ENCODE measurements around the gene ADAMTS17. TPM values are rescaled to one million over a fixed set of nuclear protein-coding genes. Genes with fewer than 3 reads are reported as not detected.

Gene ADAMTS17
- total RNA-seq, 1 experiment from 2014 or later: 1.8 TPM

DNA sequence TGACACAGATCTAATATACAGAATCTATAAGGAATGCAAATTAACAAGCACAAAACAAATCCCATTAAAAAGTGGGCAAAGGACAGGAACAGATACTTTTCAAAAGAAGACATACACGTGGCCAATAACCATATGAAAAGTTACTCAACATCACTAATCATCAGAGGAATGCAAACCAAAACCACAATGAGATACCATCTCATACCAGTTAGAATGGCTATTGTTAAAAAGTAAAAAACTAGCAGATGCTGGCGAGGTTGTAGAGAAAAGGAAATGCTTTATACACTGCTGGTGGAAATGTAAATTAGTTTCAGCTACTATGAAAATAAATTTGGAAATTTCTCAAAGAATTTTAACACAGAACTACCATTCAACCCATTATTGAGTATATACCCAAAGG is 50.7 kb downstream of the ADAMTS17 start:
- no peak overlapping the region for H3K27ac Mint-ChIP-seq
- DNase-seq (ENCODE audit: low spot score) (no peak), ATAC-seq (no peak)
- H3K27me3 Mint-ChIP-seq (ENCODE audit: low read depth): no peaks in the 10 kb centered on the region
- no peaks in the 10 kb centered on the region for H3K4me1 Mint-ChIP-seq
- POLR2A ChIA-PET: no interaction called here
- H3K9me3 Mint-ChIP-seq: peaks cover 38% of the 10 kb centered on the region
- H3K36me3 Mint-ChIP-seq: peaks cover 9% of the 10 kb centered on the region; the same call in 1 of the 2 replicates
- TF ChIP-seq ZNF671 (CRISPR knock-in tag; IDR thresholded peaks at IDR 0.05): no peak
- CTCF ChIA-PET: no interaction called here
- H3K4me3 Mint-ChIP-seq: no peak overlapping the region

GRCh38 chr15:100285641-100286295 is 56.0 kb downstream of the ADAMTS17 start:
- TF ChIP-seq KAT7 (CRISPR knock-in tag; IDR thresholded peaks at IDR 0.05; ENCODE audit: borderline replicate concordance): no peak
- no peak for TF ChIP-seq NFE2L1 (CRISPR knock-in tag; IDR thresholded peaks at IDR 0.05)
- no peak for TF ChIP-seq ZNF396 (CRISPR knock-in tag; IDR thresholded peaks at IDR 0.05; ENCODE audit: borderline replicate concordance)
- TF ChIP-seq GTF2I (CRISPR knock-in tag; conservative IDR thresholded peaks at IDR 0.05): no peak
- TF ChIP-seq, protein P1, sequence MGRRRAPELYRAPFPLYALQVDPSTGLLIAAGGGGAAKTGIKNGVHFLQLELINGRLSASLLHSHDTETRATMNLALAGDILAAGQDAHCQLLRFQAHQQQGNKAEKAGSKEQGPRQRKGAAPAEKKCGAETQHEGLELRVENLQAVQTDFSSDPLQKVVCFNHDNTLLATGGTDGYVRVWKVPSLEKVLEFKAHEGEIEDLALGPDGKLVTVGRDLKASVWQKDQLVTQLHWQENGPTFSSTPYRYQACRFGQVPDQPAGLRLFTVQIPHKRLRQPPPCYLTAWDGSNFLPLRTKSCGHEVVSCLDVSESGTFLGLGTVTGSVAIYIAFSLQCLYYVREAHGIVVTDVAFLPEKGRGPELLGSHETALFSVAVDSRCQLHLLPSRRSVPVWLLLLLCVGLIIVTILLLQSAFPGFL (CRISPR knock-in tag; IDR thresholded peaks at IDR 0.05; ENCODE audit: borderline replicate concordance): no peak
- TF ChIP-seq, protein P2, sequence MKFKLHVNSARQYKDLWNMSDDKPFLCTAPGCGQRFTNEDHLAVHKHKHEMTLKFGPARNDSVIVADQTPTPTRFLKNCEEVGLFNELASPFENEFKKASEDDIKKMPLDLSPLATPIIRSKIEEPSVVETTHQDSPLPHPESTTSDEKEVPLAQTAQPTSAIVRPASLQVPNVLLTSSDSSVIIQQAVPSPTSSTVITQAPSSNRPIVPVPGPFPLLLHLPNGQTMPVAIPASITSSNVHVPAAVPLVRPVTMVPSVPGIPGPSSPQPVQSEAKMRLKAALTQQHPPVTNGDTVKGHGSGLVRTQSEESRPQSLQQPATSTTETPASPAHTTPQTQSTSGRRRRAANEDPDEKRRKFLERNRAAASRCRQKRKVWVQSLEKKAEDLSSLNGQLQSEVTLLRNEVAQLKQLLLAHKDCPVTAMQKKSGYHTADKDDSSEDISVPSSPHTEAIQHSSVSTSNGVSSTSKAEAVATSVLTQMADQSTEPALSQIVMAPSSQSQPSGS (CRISPR knock-in tag; IDR thresholded peaks at IDR 0.05; ENCODE audit: borderline replicate concordance, low read depth): no peak
- no peak for TF ChIP-seq SMAD4 (CRISPR knock-in tag; IDR thresholded peaks at IDR 0.05)
- TF ChIP-seq ZNF532 (CRISPR knock-in tag; IDR thresholded peaks at IDR 0.05; ENCODE audit: borderline replicate concordance): no peak
- TF ChIP-seq SP1 (CRISPR knock-in tag; conservative IDR thresholded peaks at IDR 0.05): no peak
- TF ChIP-seq ZNF138 (CRISPR knock-in tag; conservative IDR thresholded peaks at IDR 0.05): no peak
- no peak for TF ChIP-seq ZNF219 (CRISPR knock-in tag; IDR thresholded peaks at IDR 0.05; ENCODE audit: borderline replicate concordance)
- TF ChIP-seq CBFB (CRISPR knock-in tag; IDR thresholded peaks at IDR 0.05; ENCODE audit: low read depth): no peak
- TF ChIP-seq ATF6 (CRISPR knock-in tag; IDR thresholded peaks at IDR 0.05): no peak
- TF ChIP-seq, protein P3, sequence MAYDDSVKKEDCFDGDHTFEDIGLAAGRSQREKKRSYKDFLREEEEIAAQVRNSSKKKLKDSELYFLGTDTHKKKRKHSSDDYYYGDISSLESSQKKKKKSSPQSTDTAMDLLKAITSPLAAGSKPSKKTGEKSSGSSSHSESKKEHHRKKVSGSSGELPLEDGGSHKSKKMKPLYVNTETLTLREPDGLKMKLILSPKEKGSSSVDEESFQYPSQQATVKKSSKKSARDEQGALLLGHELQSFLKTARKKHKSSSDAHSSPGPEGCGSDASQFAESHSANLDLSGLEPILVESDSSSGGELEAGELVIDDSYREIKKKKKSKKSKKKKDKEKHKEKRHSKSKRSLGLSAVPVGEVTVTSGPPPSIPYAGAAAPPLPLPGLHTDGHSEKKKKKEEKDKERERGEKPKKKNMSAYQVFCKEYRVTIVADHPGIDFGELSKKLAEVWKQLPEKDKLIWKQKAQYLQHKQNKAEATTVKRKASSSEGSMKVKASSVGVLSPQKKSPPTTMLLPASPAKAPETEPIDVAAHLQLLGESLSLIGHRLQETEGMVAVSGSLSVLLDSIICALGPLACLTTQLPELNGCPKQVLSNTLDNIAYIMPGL (CRISPR knock-in tag; IDR thresholded peaks at IDR 0.05): no peak
- TF ChIP-seq, protein P4, sequence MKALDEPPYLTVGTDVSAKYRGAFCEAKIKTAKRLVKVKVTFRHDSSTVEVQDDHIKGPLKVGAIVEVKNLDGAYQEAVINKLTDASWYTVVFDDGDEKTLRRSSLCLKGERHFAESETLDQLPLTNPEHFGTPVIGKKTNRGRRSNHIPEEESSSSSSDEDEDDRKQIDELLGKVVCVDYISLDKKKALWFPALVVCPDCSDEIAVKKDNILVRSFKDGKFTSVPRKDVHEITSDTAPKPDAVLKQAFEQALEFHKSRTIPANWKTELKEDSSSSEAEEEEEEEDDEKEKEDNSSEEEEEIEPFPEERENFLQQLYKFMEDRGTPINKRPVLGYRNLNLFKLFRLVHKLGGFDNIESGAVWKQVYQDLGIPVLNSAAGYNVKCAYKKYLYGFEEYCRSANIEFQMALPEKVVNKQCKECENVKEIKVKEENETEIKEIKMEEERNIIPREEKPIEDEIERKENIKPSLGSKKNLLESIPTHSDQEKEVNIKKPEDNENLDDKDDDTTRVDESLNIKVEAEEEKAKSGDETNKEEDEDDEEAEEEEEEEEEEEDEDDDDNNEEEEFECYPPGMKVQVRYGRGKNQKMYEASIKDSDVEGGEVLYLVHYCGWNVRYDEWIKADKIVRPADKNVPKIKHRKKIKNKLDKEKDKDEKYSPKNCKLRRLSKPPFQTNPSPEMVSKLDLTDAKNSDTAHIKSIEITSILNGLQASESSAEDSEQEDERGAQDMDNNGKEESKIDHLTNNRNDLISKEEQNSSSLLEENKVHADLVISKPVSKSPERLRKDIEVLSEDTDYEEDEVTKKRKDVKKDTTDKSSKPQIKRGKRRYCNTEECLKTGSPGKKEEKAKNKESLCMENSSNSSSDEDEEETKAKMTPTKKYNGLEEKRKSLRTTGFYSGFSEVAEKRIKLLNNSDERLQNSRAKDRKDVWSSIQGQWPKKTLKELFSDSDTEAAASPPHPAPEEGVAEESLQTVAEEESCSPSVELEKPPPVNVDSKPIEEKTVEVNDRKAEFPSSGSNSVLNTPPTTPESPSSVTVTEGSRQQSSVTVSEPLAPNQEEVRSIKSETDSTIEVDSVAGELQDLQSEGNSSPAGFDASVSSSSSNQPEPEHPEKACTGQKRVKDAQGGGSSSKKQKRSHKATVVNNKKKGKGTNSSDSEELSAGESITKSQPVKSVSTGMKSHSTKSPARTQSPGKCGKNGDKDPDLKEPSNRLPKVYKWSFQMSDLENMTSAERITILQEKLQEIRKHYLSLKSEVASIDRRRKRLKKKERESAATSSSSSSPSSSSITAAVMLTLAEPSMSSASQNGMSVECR (CRISPR knock-in tag; IDR thresholded peaks at IDR 0.05; ENCODE audit: borderline replicate concordance): no peak
- DNase-seq (ENCODE audit: low spot score): no peak
- Mint-ChIP-seq H3K36me3 (no peaks in the 10 kb centered on the region), H3K27ac (no peak overlapping the region), H3K9me3 (peaks cover 15% of the 10 kb centered on the region; the same call in 1 of the 2 replicates), H3K4me1 (no peaks in the 10 kb centered on the region), H3K4me3 (no peak overlapping the region), H3K27me3 (ENCODE audit: low read depth) (no peaks in the 10 kb centered on the region)
- ATAC-seq: no peak
- POLR2A ChIA-PET: no interaction called here
- CTCF ChIA-PET: no interaction called here
